Neural cell (in vitro differentiated cells): ENCODE results near the gene CDHR2. TPM values are rescaled to one million over a fixed set of nuclear protein-coding genes. Genes with fewer than 3 reads are reported as not detected.

Experiments used
- H2AFZ ChIP-seq: fragments of 200-600, 300-800 bp; sonication (generic), shearing (Covaris generic); 2 replicates; pipeline ENCODE4 v1.6.0; 2014; ENCODE audit warnings: low read depth, mild to moderate bottlenecking, antibody characterized with exemption, low read length, moderate library complexity
- H3F3A ChIP-seq: fragments of 200-600 bp; shearing (Covaris generic); 2 replicates; pipeline ENCODE4 v1.6.1; 2016; ENCODE audit warnings: mild to moderate bottlenecking, moderate library complexity, mixed read lengths, antibody characterized with exemption, low read length; ENCODE audit not compliant: insufficient read depth, poor library complexity, severe bottlenecking
- H3K27ac ChIP-seq: fragments of 200-600, 300-800 bp; sonication (generic), shearing (Covaris generic); 2 replicates; pipeline ENCODE4 v1.5.1; 2014; ENCODE audit warnings: mild to moderate bottlenecking, low read length, moderate library complexity
- H3K27me3 ChIP-seq: fragments of 300-800, 200-600 bp; sonication (generic), shearing (Covaris generic); 2 replicates; pipeline ENCODE4 v1.6.0; 2014; ENCODE audit warnings: mild to moderate bottlenecking, low read depth, low read length, moderate library complexity; ENCODE audit not compliant: insufficient read depth
- H3K36me3 ChIP-seq: fragments of 300-800, 200-600 bp; sonication (generic), shearing (Covaris generic); 2 replicates; pipeline ENCODE4 v1.5.1; 2014; ENCODE audit warnings: mild to moderate bottlenecking, antibody characterized with exemption, low read length, moderate library complexity; ENCODE audit not compliant: insufficient read depth
- H3K4me2 ChIP-seq: fragments of 300-800, 200-600 bp; sonication (generic), shearing (Covaris generic); 2 replicates; pipeline ENCODE4 v1.6.0; 2014; ENCODE audit warnings: mild to moderate bottlenecking, low read length
- H3K4me3 ChIP-seq: fragments of 300-800, 200-600 bp; sonication (generic), shearing (Covaris generic); 2 replicates; pipeline ENCODE4 v1.5.1; 2014; ENCODE audit warnings: mild to moderate bottlenecking, low read length, moderate library complexity
- H3K79me2 ChIP-seq: fragments of 200-600 bp; shearing (Covaris generic); replicated peaks from 2 replicates; pipeline ENCODE4 v1.6.0; 2014; ENCODE audit warnings: mild to moderate bottlenecking, low read length, moderate library complexity; ENCODE audit not compliant: insufficient read depth
- H3K9ac ChIP-seq: fragments of 300-800, 200-600 bp; sonication (generic), shearing (Covaris generic); 2 replicates; pipeline ENCODE4 v1.6.1; 2016; ENCODE audit warnings: mild to moderate bottlenecking, low read length, mixed read lengths
- H3K9me2 ChIP-seq: fragments of 200-600 bp; shearing (Covaris generic); 2 replicates; pipeline ENCODE4 v1.6.1; 2016; ENCODE audit warnings: mild to moderate bottlenecking, low read length, mixed read lengths; ENCODE audit not compliant: insufficient read depth
- H3K9me3 ChIP-seq: fragments of 200-600, 300-800 bp; sonication (generic), shearing (Covaris generic); 2 replicates; pipeline ENCODE4 v1.6.1; 2016; ENCODE audit warnings: mild to moderate bottlenecking, mixed run types, low read length, moderate library complexity, mixed read lengths
- H4K20me1 ChIP-seq: fragments of 200-600 bp; shearing (Covaris generic); 2 replicates; pipeline ENCODE4 v1.6.1; 2016; ENCODE audit warnings: mild to moderate bottlenecking, mixed run types; ENCODE audit not compliant: insufficient read depth
- EP300 ChIP-seq: fragments of 450-650 bp; conservative IDR thresholded peaks from 2 replicates; pipeline ENCODE4 v1.6.1; 2014; ENCODE audit warnings: antibody characterized with exemption, mild to moderate bottlenecking, moderate library complexity; ENCODE audit not compliant: poor library complexity, severe bottlenecking
- EZH2 ChIP-seq: fragments of 200-600, 300-800 bp; shearing (Covaris generic), sonication (generic); IDR thresholded peaks from 2 replicates; pipeline ENCODE4 v1.6.1; 2014; ENCODE audit warnings: antibody characterized with exemption, low read length, borderline replicate concordance, mild to moderate bottlenecking; ENCODE audit not compliant: insufficient read depth, poor library complexity, severe bottlenecking
- MXI1 ChIP-seq: fragments of 450-650 bp; conservative IDR thresholded peaks from 2 replicates; pipeline ENCODE4 v1.6.1; 2014; ENCODE audit warnings: antibody characterized with exemption, mild to moderate bottlenecking; ENCODE audit not compliant: poor library complexity, severe bottlenecking
- POLR2AphosphoS5 ChIP-seq: IDR thresholded peaks from 2 replicates; pipeline ENCODE4 v1.6.1; 2012
- RAD21 ChIP-seq: fragments of 450-650 bp; conservative IDR thresholded peaks from 2 replicates; pipeline ENCODE4 v1.6.1; 2014; ENCODE audit warnings: antibody characterized with exemption, mild to moderate bottlenecking, moderate library complexity
- SMC3 ChIP-seq: fragments of 450-650 bp; conservative IDR thresholded peaks from 2 replicates; pipeline ENCODE4 v1.6.1; 2014; ENCODE audit warnings: antibody characterized with exemption, mild to moderate bottlenecking, moderate library complexity; ENCODE audit not compliant: poor library complexity
- TAF1 ChIP-seq: IDR thresholded peaks from 2 replicates; pipeline ENCODE4 v1.6.1; 2012; ENCODE audit warnings: low read depth
- polyA plus RNA-seq: library from polyadenylated mRNA; depleted of rRNA; stranded (reverse); fragments of >200 nt; gene quantifications from 2 replicates; pipeline ENCODE4 v1.2.3, GENCODE V29; 2014
- TF ChIP-seq, protein P1 (sequence below): IDR thresholded peaks from 2 replicates; pipeline ENCODE4 v1.6.1; 2012; ENCODE audit warnings: borderline replicate concordance
- TF ChIP-seq, protein P2 (sequence below): fragments of 450-650 bp; IDR thresholded peaks from 2 replicates; pipeline ENCODE4 v1.5.1; 2014; ENCODE audit warnings: antibody characterized with exemption, mild to moderate bottlenecking, moderate library complexity; ENCODE audit not compliant: poor library complexity, severe bottlenecking

CDHR2 gene
- polyA plus RNA-seq, 1 donor from 2014 or later: 1.0 TPM

DNA sequence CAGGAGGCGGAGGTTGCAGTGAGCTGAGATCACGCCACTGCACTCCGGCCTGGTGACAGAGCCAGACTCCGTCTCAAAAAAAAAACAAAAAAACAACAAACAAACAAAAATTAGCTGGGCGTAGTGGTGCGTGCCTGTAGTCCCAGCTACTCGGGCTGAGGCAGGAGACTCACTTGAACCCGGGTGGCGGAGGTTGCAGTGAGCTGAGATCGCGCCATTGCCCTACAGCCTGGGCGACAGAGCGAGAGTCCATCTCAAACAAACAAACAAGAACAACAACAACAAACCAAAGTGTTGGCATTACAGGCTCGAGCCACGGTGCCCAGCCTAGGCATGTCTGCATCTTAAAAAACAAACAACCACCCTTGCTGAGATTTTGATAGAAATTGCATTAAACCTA, 24.2 kb upstream of the CDHR2 start:
- Histone ChIP-seq H3K4me2 (no peak overlapping the region), H3K27ac (no peak overlapping the region), H3K4me3 (no peak overlapping the region), H3K9ac (no peak overlapping the region), H3K79me2 (no peaks in the 10 kb centered on the region), H3F3A (no peaks in the 10 kb centered on the region), H3K9me2 (no peaks in the 10 kb centered on the region), H2AFZ (no peak overlapping the region), H4K20me1 (no peaks in the 10 kb centered on the region), H3K27me3 (no peaks in the 10 kb centered on the region), H3K9me3 (no peaks in the 10 kb centered on the region), H3K36me3 (no peaks in the 10 kb centered on the region)
- TF ChIP-seq EP300 (no peak), SMC3 (no peak), POLR2AphosphoS5 (no peak), MXI1 (no peak), RAD21 (no peak), TAF1 (no peak), EZH2 (no peak)
- TF ChIP-seq, protein P1, sequence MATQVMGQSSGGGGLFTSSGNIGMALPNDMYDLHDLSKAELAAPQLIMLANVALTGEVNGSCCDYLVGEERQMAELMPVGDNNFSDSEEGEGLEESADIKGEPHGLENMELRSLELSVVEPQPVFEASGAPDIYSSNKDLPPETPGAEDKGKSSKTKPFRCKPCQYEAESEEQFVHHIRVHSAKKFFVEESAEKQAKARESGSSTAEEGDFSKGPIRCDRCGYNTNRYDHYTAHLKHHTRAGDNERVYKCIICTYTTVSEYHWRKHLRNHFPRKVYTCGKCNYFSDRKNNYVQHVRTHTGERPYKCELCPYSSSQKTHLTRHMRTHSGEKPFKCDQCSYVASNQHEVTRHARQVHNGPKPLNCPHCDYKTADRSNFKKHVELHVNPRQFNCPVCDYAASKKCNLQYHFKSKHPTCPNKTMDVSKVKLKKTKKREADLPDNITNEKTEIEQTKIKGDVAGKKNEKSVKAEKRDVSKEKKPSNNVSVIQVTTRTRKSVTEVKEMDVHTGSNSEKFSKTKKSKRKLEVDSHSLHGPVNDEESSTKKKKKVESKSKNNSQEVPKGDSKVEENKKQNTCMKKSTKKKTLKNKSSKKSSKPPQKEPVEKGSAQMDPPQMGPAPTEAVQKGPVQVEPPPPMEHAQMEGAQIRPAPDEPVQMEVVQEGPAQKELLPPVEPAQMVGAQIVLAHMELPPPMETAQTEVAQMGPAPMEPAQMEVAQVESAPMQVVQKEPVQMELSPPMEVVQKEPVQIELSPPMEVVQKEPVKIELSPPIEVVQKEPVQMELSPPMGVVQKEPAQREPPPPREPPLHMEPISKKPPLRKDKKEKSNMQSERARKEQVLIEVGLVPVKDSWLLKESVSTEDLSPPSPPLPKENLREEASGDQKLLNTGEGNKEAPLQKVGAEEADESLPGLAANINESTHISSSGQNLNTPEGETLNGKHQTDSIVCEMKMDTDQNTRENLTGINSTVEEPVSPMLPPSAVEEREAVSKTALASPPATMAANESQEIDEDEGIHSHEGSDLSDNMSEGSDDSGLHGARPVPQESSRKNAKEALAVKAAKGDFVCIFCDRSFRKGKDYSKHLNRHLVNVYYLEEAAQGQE: no peak
- TF ChIP-seq, protein P2, sequence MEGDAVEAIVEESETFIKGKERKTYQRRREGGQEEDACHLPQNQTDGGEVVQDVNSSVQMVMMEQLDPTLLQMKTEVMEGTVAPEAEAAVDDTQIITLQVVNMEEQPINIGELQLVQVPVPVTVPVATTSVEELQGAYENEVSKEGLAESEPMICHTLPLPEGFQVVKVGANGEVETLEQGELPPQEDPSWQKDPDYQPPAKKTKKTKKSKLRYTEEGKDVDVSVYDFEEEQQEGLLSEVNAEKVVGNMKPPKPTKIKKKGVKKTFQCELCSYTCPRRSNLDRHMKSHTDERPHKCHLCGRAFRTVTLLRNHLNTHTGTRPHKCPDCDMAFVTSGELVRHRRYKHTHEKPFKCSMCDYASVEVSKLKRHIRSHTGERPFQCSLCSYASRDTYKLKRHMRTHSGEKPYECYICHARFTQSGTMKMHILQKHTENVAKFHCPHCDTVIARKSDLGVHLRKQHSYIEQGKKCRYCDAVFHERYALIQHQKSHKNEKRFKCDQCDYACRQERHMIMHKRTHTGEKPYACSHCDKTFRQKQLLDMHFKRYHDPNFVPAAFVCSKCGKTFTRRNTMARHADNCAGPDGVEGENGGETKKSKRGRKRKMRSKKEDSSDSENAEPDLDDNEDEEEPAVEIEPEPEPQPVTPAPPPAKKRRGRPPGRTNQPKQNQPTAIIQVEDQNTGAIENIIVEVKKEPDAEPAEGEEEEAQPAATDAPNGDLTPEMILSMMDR: no peak

DNA sequence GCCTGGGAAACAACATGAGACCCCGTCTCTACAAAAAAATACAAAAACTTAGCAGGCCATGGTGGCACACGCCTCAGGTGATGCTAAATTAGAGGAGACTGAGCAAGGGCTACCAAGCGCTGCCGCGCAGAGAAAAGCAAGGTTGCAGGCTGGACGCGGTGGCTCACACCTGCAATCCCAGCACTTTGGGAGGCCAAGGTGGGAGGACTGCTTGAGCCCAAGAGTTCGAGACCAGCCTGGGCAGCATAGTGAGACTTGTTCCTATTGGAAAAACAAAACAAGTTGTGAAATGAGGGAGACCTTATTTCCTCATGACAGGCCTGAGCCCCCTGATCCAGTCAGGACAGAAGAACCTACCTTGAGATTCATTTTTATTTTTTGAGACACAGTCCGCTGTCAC, 23.5 kb upstream of the CDHR2 start:
- Histone ChIP-seq H3F3A (no peaks in the 10 kb centered on the region), H3K9ac (no peak overlapping the region), H3K27ac (no peak overlapping the region), H3K4me2 (no peak overlapping the region), H4K20me1 (no peaks in the 10 kb centered on the region), H3K36me3 (no peaks in the 10 kb centered on the region), H3K9me2 (no peaks in the 10 kb centered on the region), H2AFZ (no peak overlapping the region), H3K9me3 (no peaks in the 10 kb centered on the region), H3K4me3 (no peak overlapping the region), H3K79me2 (no peaks in the 10 kb centered on the region), H3K27me3 (no peaks in the 10 kb centered on the region)
- TF ChIP-seq TAF1 (no peak), SMC3 (no peak), MXI1 (no peak), EP300 (no peak), RAD21 (no peak), POLR2AphosphoS5 (no peak)
- TF ChIP-seq, protein P2: no peak
- TF ChIP-seq, protein P1: no peak
